Measurements from ENCODE around the gene FAM81B.
"Not testable (repeated sequence)": the region's sequence is repeated elsewhere in the genome, so short reads cannot be mapped to it uniquely, and the experiment has no call there.

The FAM81B gene

GRCh38 chr5:95382801-95383200, 8.4 kb upstream of the FAM81B start:
- DNase-seq (ENCODE audit: insufficient read length, low spot score) (no peak), FAIRE-seq (no peak)
- TF ChIP-seq, protein P1, sequence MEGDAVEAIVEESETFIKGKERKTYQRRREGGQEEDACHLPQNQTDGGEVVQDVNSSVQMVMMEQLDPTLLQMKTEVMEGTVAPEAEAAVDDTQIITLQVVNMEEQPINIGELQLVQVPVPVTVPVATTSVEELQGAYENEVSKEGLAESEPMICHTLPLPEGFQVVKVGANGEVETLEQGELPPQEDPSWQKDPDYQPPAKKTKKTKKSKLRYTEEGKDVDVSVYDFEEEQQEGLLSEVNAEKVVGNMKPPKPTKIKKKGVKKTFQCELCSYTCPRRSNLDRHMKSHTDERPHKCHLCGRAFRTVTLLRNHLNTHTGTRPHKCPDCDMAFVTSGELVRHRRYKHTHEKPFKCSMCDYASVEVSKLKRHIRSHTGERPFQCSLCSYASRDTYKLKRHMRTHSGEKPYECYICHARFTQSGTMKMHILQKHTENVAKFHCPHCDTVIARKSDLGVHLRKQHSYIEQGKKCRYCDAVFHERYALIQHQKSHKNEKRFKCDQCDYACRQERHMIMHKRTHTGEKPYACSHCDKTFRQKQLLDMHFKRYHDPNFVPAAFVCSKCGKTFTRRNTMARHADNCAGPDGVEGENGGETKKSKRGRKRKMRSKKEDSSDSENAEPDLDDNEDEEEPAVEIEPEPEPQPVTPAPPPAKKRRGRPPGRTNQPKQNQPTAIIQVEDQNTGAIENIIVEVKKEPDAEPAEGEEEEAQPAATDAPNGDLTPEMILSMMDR (IDR thresholded peaks at IDR 0.05; ENCODE audit: insufficient read depth, missing control alignments) = no peak

DNA sequence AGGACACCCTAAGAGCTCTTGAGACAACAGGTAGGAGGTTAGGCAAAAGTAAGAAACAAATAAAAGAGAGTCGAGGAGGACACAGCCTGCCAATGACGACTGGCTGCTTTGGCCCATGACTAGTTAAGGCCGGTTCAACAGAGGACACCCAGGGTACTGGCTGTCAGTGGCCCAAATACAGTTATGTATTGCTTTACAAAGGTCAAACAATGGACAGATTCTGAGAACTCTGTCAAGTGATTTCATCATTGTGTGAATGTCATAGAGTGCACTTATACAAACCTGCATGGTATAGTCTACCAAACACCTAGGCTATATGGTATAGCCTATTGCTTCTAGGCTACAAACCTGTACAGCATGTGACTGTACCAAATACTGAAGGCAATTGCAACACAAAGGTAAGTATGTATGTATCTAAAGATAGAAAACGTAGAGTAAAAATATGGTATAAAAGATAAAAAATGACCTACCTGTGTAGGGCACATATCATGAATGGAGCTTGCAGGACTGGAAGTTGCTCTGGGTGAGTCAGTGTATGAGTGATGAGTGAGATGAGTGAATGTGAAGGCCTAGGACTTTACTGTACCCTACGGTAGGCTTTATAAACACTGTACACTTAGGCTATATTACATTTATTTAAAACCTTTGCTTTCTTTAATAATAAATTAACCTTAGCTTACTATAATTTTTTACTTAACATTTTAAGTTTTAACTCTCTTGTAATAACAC, 6.5 kb upstream of the FAM81B start:
- TF ChIP-seq, protein P1 (IDR thresholded peaks at IDR 0.05; ENCODE audit: insufficient read depth, missing control alignments) = no peak
- DNase-seq (ENCODE audit: insufficient read length, low spot score) (no peak), FAIRE-seq (no peak)

GRCh38 chr5:95385334-95385733, 5.8 kb upstream of the FAM81B start:
- DNase-seq (ENCODE audit: insufficient read length, low spot score) (no peak), FAIRE-seq (peak; percentile 68)
- TF ChIP-seq, protein P1 (IDR thresholded peaks at IDR 0.05; ENCODE audit: insufficient read depth, missing control alignments) = no peak

GRCh38 chr5:95391965-95392364, 799 bp downstream of the FAM81B start:
- DNase-seq (ENCODE audit: insufficient read length, low spot score); FAIRE-seq: not testable (repeated sequence)

GRCh38 chr5:95392593-95393182, 1.5 kb downstream of the FAM81B start:
- FAIRE-seq (no peak), DNase-seq (ENCODE audit: insufficient read length, low spot score) (no peak)

GRCh38 chr5:95393279-95393678, 2.1 kb downstream of the FAM81B start:
- TF ChIP-seq, protein P1 (IDR thresholded peaks at IDR 0.05; ENCODE audit: insufficient read depth, missing control alignments) = no peak
- DNase-seq (ENCODE audit: insufficient read length, low spot score) (no peak), FAIRE-seq (no peak)

More at GRCh38 chr5:95392593-95393182, 1.5 kb downstream of the FAM81B start:
- TF ChIP-seq, protein P1 (IDR thresholded peaks at IDR 0.05; ENCODE audit: insufficient read depth, missing control alignments) = no peak

- FAIRE-seq (no peak), DNase-seq (ENCODE audit: insufficient read length, low spot score) (no peak)
- TF ChIP-seq, protein P1 (IDR thresholded peaks at IDR 0.05; ENCODE audit: insufficient read depth, missing control alignments) = no peak
Observed at GRCh38 chr5:95398989-95399388, 7.8 kb downstream of the FAM81B start.
